Measurements from ENCODE around the gene AMIGO1. TPM values are rescaled to one million over a fixed set of nuclear protein-coding genes. Genes with fewer than 3 reads are reported as not detected.

The AMIGO1 gene
- total RNA-seq, 1 donor from 2014 or later, result 19.3 TPM

- ATAC-seq (ENCODE audit: poor library complexity) (no peak), DNase-seq (no peak)
- intact Hi-C loops (cut with DNase I), result no loop called here
Measured at GRCh38 chr1:109492779-109493178, 16.7 kb downstream of the AMIGO1 start.

- DNase-seq, result no peak
- ATAC-seq (ENCODE audit: poor library complexity), result no peak
- intact Hi-C loops (cut with DNase I), result loop anchor here (2.0 kb wide), 1 partner anchor 41 kb away; no protein-coding TSS in a partner anchor
Measured at GRCh38 chr1:109491372-109491771, 18.2 kb downstream of the AMIGO1 start.

DNA sequence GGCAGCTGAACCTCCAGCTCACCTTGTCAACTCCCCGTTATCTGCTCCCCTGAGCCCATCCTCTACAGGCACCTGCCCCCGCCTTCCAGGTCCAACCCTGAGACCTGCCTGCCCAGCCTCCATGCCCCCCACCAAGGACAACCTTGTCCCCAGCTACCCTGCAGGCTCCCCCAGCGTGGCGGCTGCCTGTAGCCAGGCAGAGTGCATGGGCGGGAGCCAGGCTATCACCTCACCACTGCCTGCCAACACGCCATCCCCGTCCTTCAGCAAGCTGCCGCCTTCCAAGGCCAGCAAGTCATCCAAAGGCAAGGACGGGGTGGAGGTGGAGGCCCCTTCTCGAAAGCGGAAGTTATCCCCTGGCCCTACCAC lies 18.6 kb downstream of the AMIGO1 start:
- DNase-seq (peak; percentile 55), ATAC-seq (ENCODE audit: poor library complexity) (peak; percentile 16)
- intact Hi-C loops (cut with DNase I), result loop anchor here (2.0 kb wide), 1 partner anchor 42 kb away; no protein-coding TSS in a partner anchor

DNA sequence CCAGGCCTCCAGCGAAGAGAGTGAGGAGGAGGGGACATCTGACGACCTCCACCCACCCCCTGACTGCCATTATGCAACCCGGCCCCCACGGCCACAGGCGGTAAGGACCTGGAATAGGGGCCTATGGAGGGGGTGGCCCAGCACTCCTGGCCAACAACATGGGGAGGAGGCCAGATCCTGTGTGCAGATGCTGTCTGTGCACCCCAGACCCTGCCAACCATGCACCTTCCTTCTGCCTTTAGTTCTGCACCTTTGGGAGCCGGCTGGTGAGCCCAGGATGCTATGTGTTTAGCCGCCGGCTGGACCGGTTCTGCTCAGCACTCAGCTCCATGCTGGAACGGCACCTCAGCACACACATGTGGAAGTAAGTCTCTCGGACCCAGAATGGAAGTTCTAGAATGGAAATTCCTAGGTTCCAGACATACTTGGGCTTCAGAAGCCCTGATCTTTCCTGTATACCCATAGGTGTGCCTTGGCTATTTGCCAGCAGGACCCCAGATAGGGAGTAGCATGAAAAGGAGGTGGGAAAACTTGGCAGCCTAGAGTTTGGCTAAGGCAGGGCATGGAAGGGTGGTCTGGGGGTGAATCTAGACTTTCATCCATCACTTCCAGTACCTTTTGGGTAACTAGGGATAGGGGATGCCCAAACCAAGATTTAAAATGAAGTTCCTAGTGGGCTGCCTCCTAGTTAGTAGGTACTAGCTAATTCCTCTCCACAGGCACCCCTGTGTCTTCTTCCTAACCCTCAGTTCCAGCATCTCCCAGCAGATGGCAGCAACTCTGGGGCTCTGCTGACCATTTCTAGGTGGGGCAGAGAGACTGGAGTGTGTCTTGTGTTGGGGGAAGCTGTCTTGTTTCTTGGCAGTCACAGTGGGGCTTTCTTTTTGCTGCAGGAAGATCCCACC lies 19.2 kb downstream of the AMIGO1 start:
- intact Hi-C loops (cut with DNase I), result loop anchor here (2.0 kb wide), 1 partner anchor 43 kb away; no protein-coding TSS in a partner anchor
- DNase-seq (peak; percentile 69), ATAC-seq (ENCODE audit: poor library complexity) (peak; percentile 47)

DNA sequence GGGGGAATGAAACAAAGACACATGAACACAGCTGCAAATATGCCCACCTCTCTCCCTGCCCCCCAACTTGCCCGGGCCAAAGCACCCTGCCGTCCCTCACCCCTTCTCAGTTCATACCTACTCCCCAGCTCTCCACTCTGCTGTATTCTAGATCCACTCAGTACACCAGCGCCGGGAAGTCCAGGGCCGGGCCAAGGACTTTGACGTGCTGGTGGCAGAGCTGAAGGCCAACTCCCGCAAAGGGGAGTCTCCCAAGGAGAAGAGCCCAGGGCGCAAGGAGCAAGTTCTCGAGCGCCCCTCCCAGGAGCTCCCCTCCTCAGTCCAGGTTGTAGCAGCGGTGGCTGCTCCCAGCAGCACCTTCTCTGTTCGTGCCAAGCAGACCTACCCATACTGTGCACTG lies 20.8 kb downstream of the AMIGO1 start:
- no peak for DNase-seq
- intact Hi-C loops (cut with DNase I), result no loop called here
- ATAC-seq (ENCODE audit: poor library complexity), result no peak

DNA sequence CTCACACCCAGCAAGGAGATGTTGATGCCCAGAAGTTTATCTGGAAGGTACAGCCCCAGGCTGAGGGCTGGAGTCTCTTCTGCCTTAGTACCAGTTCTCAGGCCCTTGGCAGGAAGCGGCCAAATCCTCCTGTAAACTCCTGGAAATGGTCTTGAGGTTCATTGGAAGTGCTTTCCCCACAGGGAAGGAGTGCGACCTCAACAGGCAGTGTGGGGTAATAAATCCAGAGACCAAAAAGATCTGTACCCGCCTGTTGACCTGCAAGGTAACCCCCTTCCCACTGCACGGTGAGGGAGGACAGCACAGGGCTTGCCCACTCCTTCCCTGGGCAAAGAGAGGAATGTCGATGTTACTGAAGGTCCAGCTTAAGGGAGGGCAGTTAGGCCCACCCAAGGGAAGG lies 21.3 kb downstream of the AMIGO1 start:
- ATAC-seq (ENCODE audit: poor library complexity) (no peak), DNase-seq (no peak)
- intact Hi-C loops (cut with DNase I), result no loop called here

- ATAC-seq (ENCODE audit: poor library complexity), result no peak
- DNase-seq, result no peak
- intact Hi-C loops (cut with DNase I), result no loop called here
Measured at GRCh38 chr1:109487261-109487660, 22.3 kb downstream of the AMIGO1 start.

GRCh38 chr1:109485001-109485400 lies 24.5 kb downstream of the AMIGO1 start:
- ATAC-seq (ENCODE audit: poor library complexity), result no peak
- no peak for DNase-seq
- intact Hi-C loops (cut with DNase I), result no loop called here

GRCh38 chr1:109484519-109484975 lies 25.0 kb downstream of the AMIGO1 start:
- intact Hi-C loops (cut with DNase I), result no loop called here
- ATAC-seq (ENCODE audit: poor library complexity) (no peak), DNase-seq (no peak)

GRCh38 chr1:109483672-109484518 lies 25.6 kb downstream of the AMIGO1 start, which contains the start of gene ATXN7L2:
Gene ATXN7L2, plus strand, starts transcription at chr1:109483905. Its CDS starts 49 bp downstream, at chr1:109483954.
- intact Hi-C loops (cut with DNase I), result no loop called here
- peak; percentile 94 for DNase-seq
- peak; percentile 96 for ATAC-seq (ENCODE audit: poor library complexity)

GRCh38 chr1:109482791-109483671 lies 26.5 kb downstream of the AMIGO1 start:
- DNase-seq (peak; percentile 59), ATAC-seq (ENCODE audit: poor library complexity) (peak; percentile 37)
- intact Hi-C loops (cut with DNase I), result no loop called here

DNA sequence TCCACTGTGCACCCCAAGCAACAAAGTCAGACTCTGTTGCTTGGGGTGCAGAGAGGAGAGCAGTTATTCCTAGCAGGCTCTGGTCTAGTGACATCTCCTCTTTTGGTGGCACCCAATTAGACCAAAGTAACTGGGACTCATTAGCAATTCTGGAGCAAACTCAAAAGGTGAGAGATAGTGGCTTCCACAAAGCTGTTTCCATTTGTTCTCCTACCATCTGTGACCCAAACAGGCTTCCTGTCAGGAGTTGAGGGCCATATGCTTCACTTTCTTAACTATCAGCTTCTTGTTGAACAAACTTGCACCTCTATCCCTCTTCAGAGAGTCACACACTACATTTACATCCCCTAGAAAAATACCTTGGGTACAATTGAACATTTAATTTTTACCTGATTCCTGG lies 27.3 kb downstream of the AMIGO1 start:
- intact Hi-C loops (cut with DNase I), result no loop called here
- ATAC-seq (ENCODE audit: poor library complexity) (no peak), DNase-seq (no peak)

- intact Hi-C loops (cut with DNase I), result no loop called here
- no peak for ATAC-seq (ENCODE audit: poor library complexity)
- no peak for DNase-seq
Measured at GRCh38 chr1:109481646-109482045, 27.9 kb downstream of the AMIGO1 start.

GRCh38 chr1:109479901-109480300 lies 29.6 kb downstream of the AMIGO1 start:
- no peak for DNase-seq
- no peak for ATAC-seq (ENCODE audit: poor library complexity)
- intact Hi-C loops (cut with DNase I), result no loop called here

DNA sequence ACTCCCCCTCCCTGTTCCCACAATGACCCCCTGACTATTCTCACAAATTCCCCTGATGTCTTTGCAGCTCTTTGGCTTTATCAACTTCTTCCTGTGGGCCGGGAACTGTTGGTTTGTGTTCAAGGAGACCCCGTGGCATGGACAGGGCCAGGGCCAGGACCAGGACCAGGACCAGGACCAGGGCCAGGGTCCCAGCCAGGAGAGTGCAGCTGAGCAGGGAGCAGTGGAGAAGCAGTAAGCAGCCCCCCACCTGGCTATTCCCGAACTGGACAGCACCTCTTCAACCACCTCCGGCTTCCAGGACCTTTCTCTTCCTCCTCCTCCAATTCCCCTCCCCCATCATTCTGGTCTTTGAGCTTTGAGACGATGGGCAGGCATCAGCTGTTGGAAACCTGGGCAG lies 30.2 kb downstream of the AMIGO1 start:
- DNase-seq, result no peak
- intact Hi-C loops (cut with DNase I), result no loop called here
- no peak for ATAC-seq (ENCODE audit: poor library complexity)

DNA sequence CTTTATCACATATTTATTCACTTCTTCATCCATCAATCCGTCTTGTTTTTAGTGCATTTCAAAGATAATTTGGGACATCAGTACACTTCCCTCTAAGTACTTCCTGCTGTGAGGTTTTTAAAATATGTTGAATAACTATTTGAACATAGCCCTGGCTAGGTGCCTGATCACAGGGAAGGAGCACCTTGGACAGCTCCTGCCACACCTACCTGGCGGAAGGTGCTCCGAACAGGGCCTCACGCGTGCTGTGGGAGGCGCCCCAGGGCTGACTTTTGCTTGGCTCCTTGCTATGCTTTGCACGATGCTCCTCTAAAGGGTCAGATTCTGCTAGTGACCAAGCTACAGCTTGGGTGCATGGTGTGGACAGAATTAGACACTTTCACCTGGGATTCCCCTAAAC lies 30.7 kb downstream of the AMIGO1 start:
- DNase-seq (no peak), ATAC-seq (ENCODE audit: poor library complexity) (no peak)
- intact Hi-C loops (cut with DNase I), result no loop called here

DNA sequence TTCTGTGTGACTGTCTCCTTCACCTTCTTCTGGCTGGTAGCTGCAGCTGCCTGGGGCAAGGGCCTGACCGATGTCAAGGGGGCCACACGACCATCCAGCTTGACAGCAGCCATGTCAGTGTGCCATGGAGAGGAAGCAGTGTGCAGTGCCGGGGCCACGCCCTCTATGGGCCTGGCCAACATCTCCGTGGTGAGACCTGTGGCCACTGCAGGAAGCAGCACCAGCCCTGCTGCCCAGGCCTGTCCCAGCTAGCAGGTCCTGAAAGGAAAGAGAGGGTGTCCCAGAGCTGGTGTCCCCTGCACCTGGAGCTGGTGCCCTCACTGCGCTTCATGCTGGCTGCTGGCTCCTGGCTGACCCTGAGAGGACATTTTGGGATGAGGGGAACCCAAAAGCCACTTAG lies 31.7 kb downstream of the AMIGO1 start:
- ATAC-seq (ENCODE audit: poor library complexity), result no peak
- intact Hi-C loops (cut with DNase I), result no loop called here
- DNase-seq, result no peak

- intact Hi-C loops (cut with DNase I), result no loop called here
- DNase-seq (no peak), ATAC-seq (ENCODE audit: poor library complexity) (no peak)
Measured at GRCh38 chr1:109476825-109477224, 32.7 kb downstream of the AMIGO1 start.

GRCh38 chr1:109475261-109475660 lies 34.3 kb downstream of the AMIGO1 start:
- no peak for DNase-seq
- intact Hi-C loops (cut with DNase I), result no loop called here
- no peak for ATAC-seq (ENCODE audit: poor library complexity)
